ENCODE results near the gene MDK. TPM values are rescaled to one million over a fixed set of nuclear protein-coding genes. Genes with fewer than 3 reads are reported as not detected.

The MDK gene
- total RNA-seq, 1 experiment from 2014 or later = 252 TPM

- Histone ChIP-seq H3K4me1 (ENCODE audit: control insufficient read depth, insufficient read depth, low read length) (peaks cover 18% of the 10 kb centered on the region), H3K4me3 (ENCODE audit: low read depth in 2 of 2, low read length in 2 of 2) (no peak overlapping the region), H3K27me3 (ENCODE audit: control insufficient read depth, insufficient read depth, low read length) (peaks cover 3% of the 10 kb centered on the region; the same call in 1 of the 2 replicates), H3K36me3 (ENCODE audit: control insufficient read depth, insufficient read depth, low read length) (no peaks in the 10 kb centered on the region), H3K27ac (ENCODE audit: low read length) (no peak overlapping the region), H3K9me3 (ENCODE audit: control insufficient read depth, insufficient read depth, low read depth, low read length) (no peaks in the 10 kb centered on the region)
- no peak for DNase-seq (ENCODE audit: low read depth, low spot score)
- ATAC-seq = no peak
- intact Hi-C loops (cut with micrococcal nuclease; ENCODE audit: unreplicated experiment) = loop anchor here (5.0 kb wide), 1 partner anchor 149 kb away; no protein-coding TSS in a partner anchor
- ChIA-PET CTCF (interaction anchor here (0.7 to 1.9 kb wide), 3 partner anchors 9 to 144 kb away, joined by 3 to 8 read pairs (median 4); no protein-coding TSS in a partner anchor), POLR2A (interaction anchor here (0.5 kb wide), 1 partner anchor 123 kb away, joined by 5 read pairs; no protein-coding TSS in a partner anchor)
- no TSS peak for BruUV-seq (replicated peaks)
- in situ Hi-C loops (cut with HindIII; ENCODE audit: low pct_unique_long_range_greater_than_20kb, low sequenced_read_pairs) = no loop called here
- no peak for TF ChIP-seq REST (IDR thresholded peaks at IDR 0.05; ENCODE audit: insufficient read depth in 1 of 2, low read depth in 2 of 2, low read length in 1 of 2)
- no peak for TF ChIP-seq POLR2AphosphoS5 (IDR thresholded peaks at IDR 0.05; ENCODE audit: low read depth, low read length)
- no peak for TF ChIP-seq TCF7L2 (IDR thresholded peaks at IDR 0.05; ENCODE audit: low read depth, low read length)
- no peak for TF ChIP-seq SIN3A (IDR thresholded peaks at IDR 0.05; ENCODE audit: borderline replicate concordance, insufficient read depth, low read depth, low read length)
- TF ChIP-seq CTCF (IDR thresholded peaks at IDR 0.05) = no peak
These were observed 6.6 kb downstream of the MDK start for GRCh38 chr11:46387919-46388618.

- H3K36me3 ChIP-seq (ENCODE audit: control insufficient read depth, insufficient read depth, low read length) = no peaks in the 10 kb centered on the region
- no TSS peak for BruUV-seq (replicated peaks)
- 0 out of 2 replicates have a peak overlapping the region, but pooled peaks have one; percentile 29 for H3K27ac ChIP-seq (ENCODE audit: low read length)
- peaks cover 3% of the 10 kb centered on the region; the same call in 1 of the 2 replicates for H3K27me3 ChIP-seq (ENCODE audit: control insufficient read depth, insufficient read depth, low read length)
- DNase-seq (ENCODE audit: low read depth, low spot score) (no peak), ATAC-seq (peak; percentile 0)
- intact Hi-C loops (cut with micrococcal nuclease; ENCODE audit: unreplicated experiment) = loop anchor here (5.0 kb wide), 1 partner anchor 148 kb away; no protein-coding TSS in a partner anchor
- no peaks in the 10 kb centered on the region for H3K9me3 ChIP-seq (ENCODE audit: control insufficient read depth, insufficient read depth, low read depth, low read length)
- peaks cover 17% of the 10 kb centered on the region for H3K4me1 ChIP-seq (ENCODE audit: control insufficient read depth, insufficient read depth, low read length)
- in situ Hi-C loops (cut with HindIII; ENCODE audit: low pct_unique_long_range_greater_than_20kb, low sequenced_read_pairs) = no loop called here
- peak overlapping the region; percentile 54 to 70 for H3K4me3 ChIP-seq (ENCODE audit: low read depth in 2 of 2, low read length in 2 of 2)
- TF ChIP-seq SIN3A (IDR thresholded peaks at IDR 0.05; ENCODE audit: borderline replicate concordance, insufficient read depth, low read depth, low read length) (no peak), POLR2AphosphoS5 (IDR thresholded peaks at IDR 0.05; ENCODE audit: low read depth, low read length) (no peak), TCF7L2 (IDR thresholded peaks at IDR 0.05; ENCODE audit: low read depth, low read length) (no peak), REST (IDR thresholded peaks at IDR 0.05; ENCODE audit: insufficient read depth in 1 of 2, low read depth in 2 of 2, low read length in 1 of 2) (peak in 1 of 2 experiments; percentile 56; a peak in 1 of 4 replicates), CTCF (IDR thresholded peaks at IDR 0.05) (no peak)
- CTCF ChIA-PET = interaction anchor here (0.5 to 1.9 kb wide), 6 partner anchors 9 to 359 kb away, joined by 3 to 8 read pairs (median 4); no protein-coding TSS in a partner anchor
- POLR2A ChIA-PET = interaction anchor here (0.6 kb wide), 2 partner anchors 172 to 295 kb away, joined by 3 to 5 read pairs; no protein-coding TSS in a partner anchor
These were observed 7.4 kb downstream of the MDK start for GRCh38 chr11:46388619-46389449.

All from Panc1 (cell line).